ENCODE data around the gene MAP3K7. TPM values are rescaled to one million over a fixed set of nuclear protein-coding genes. Genes with fewer than 3 reads are reported as not detected.

The MAP3K7 gene
- total RNA-seq, 1 donor from 2014 or later: 20.7 TPM

DNA sequence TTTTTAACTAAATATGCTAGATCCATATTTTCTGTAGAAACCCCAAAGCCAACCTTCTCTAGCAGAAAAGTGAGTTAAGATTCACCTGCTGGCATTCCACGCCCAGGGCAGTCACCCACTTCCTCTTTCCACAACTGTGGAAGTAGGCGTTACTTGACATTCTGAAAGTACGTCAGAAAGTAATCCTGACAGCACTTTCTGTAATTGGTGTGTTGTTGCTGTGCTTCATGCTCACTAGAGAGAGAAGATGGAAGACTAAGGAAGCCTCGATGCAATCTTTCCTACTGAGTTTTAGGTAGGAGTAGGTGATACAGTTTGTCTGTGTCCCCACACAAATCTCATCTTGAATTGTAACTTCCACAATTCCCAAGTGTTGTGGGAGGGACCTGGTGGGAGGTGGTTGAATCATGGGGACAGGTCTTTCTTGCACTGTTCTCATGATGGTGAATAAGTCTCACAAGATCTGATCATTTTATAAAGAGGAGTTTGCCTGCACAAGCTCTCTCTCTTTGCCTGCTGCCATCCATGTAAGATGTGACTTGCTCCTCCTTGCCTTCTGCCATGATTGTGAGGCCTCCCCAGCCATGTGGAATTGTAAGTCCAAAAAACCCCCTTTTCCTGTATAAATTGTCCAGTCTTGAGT is 101.1 kb downstream of the MAP3K7 start:
- DNase-seq (ENCODE audit: low spot score): no peak

DNA sequence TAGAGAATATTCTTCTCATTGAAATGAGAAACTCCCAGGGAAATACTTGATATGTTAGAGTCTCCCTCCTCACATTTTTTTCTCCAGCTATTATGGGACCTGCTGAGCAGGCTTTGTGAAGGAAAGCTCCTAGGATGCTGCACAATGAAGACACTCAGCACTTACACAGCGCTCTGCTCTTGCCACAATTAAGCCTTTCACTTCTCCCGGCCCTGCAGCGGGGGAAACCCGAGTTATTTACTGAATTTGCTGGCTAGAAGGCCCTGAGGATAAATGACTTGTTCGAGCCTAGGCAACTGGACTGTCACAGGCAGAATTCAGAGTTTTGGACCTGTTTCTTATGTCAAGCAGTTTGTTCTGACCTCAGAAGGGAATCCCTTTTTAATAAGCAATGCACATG is 102.0 kb downstream of the MAP3K7 start:
- DNase-seq (ENCODE audit: low spot score): no peak

DNA sequence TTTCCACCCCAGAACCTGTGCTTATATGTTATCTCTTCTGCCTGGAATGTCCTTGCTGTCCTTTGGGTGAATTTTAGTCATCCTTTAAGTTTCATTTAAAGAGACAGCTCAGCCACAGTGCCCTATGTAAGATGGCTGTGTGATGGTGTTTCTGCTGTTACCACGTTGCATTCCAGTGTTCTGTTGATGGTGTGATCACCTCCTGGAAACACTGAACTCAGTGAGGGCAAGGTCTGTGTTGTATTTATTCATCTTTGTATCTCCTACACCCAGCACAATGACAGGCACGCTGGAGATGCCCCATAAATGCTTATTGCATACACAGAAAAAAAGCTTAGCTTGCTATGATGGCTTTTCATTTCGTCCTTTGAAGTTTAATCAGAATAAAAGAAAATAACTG is 102.5 kb downstream of the MAP3K7 start:
- DNase-seq (ENCODE audit: low spot score): no peak

DNA sequence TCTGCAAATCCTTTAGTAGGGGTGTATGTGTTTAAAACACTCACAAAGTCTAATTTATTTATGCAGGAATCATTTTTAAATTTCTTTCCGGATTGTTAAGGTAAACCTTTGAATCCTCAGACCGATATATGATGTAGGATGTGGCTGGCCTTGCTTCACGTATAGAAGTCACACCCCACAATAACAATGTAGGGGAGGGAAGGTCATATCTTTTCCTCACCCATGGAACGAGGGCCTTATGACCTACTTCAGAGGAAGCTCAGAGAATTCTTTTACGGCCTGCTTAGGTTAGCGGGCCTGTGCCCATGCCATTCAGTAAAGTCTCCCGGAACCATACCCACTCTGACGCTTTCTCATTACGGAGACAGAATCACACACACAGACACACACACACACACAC is 102.9 kb downstream of the MAP3K7 start:
- DNase-seq (ENCODE audit: low spot score): no peak

DNA sequence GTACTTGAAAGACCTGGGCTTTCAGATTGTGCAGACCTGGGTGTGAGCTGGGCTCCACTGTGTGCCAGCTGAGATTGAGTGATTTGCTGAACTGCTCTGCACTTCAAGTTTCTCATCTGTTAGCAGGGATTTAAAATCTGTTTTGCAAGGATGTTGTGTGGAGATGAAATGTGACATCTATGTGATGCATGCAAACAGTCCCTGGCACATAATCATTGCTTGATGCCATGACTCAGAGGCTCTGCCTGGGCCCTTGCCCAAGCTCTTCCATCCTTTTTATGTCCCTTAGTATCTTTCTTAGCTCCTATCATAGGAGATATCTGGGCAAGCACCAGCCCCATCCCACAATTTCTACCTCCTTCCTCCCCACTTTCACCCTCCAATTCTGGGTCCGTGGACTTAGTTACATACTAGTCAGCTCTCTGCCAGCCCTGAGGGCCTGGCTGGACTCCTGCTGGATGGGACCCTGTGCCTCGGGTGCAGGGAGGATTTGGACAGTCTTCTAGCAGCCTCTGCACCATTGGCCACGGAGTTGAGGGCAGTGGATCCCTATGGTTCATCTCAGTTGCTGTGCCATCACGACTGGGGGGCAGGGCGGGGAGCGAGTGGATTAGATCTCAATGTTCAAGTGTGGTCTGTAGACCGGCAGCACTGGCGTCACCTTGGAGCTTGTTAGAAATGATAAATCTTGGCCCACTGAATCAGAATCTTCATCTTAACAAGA is 103.6 kb downstream of the MAP3K7 start:
- DNase-seq (ENCODE audit: low spot score): no peak

DNA sequence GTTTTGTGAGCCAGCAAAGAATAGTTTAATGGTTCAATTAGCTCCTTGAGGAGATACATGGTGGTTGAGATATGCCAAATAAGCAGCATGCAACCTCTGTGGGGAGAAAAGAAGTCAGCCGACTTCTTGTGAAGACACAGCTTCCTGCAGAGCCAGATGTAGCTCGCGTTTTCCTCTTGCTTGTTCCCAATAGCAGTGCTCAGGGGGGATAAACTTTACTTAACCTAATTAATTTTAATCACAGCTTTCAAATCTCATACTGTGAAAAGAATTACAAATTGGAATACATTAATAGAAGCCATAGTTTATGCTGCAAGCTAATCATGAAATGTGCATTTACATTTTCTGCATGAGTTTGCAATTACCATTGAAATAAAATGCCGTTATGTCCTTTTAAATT is 106.2 kb downstream of the MAP3K7 start:
- DNase-seq (ENCODE audit: low spot score): no peak

DNA sequence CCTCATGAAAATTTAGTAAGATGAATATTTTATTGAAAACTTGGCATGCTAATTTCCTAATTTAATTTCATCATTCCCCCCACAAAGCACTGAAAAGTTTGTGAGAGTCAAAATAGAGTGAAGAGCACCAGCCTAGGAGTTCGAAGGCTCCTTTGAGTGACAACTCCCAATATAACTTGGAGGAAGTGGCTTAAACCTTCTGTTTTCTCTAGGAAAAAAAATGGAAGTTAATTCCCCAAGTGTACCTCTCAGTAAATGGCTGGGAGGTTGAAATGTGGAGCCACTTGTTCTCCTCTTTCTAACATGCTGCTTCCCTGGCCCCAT is 107.3 kb downstream of the MAP3K7 start:
- DNase-seq (ENCODE audit: low spot score): no peak

DNA sequence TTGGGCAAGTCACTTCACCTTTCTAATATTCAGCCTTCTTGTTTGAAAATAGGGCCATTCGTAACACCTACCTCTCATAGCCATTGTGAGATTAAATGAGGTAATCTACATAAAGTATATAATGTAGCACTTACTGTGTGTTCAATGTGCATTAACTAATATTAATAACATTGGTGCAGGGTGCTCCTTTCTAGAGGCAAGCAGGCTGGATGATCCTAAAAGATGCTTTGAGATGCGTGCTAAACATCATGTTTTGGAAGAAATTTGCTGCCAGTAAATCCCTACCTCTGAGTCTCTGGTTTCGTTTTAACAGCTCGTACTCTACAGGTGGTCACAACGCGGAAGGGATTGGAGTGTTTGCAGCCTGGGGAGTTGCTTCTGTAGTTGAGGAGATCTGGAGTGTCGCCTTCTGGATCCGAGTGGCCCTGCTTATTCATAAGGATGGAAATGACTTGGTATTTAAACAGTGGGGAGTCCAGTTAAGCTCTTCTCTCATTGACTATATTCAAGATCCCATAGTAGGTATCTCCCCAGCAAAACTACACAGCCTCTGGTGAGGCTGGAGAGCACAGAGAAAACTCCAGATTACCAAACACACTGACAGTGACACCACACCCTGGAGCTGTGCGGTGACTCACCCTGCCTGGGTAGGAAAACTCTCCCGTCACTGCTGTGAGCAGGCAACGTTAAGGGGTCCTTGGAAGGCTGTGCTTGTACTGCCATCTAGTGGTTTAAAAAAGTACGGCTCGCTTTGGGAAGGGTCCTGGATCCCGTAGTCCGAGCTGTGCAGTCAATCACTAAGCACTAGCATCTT is 107.9 kb downstream of the MAP3K7 start:
- DNase-seq (ENCODE audit: low spot score): no peak

DNA sequence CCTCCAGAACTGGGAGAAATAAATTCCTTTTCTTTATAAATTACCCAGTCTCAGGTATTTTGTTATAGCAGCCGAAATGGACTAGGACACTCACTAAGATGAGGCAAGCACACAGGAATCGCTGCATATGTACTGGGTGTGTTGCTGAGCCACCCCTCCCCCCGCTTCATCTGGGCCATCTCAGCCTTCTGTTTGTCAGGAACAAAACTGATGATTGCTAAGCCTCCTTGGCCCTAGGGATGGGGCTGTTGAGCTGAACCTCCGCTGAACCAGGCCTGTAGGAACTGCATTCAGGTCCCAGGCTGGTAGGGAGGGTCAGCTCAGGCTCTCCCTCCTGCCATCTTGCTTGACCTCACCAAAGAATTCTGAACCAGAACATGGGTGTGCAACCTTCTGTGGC is 108.6 kb downstream of the MAP3K7 start:
- DNase-seq (ENCODE audit: low spot score): no peak

DNA sequence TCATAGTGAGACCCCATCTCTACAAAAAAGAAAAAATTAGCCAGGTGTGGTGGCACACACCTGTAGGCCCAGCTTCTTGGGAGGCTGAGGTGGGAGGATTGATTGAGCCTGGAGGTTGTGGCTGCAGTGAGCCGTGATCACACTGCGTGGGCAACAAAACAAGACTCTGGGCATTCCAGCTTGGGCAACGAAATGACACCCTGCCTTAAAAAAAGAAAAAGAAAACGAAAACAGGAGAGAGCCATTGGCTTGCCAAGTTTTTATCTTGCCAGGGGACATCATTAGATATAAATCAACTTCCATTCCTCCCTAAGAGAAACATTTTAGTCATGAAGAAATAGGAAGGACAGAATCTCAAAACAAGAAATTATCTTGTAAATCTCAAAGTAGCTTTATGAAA is 109.5 kb downstream of the MAP3K7 start:
- no peak for DNase-seq (ENCODE audit: low spot score)

DNA sequence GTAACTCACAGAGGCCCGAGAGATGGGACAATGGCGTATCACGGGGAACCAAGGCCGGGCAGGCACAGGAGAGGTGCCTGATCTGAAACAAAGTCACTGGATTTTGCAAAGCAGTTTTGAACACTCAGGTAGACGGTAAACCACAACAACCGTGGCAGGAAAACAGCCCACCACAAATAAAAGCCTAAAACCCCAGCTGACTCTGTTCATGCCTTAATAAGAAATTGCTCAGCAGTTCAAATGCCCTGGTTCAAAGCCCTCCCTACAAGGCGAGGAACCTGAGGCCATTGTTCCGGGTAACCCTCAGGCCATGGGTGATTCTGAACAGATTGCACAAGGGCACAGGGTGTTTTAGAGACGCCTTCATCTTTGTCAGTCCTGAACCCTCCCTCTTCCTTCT is 114.2 kb downstream of the MAP3K7 start:
- no peak for DNase-seq (ENCODE audit: low spot score)

DNA sequence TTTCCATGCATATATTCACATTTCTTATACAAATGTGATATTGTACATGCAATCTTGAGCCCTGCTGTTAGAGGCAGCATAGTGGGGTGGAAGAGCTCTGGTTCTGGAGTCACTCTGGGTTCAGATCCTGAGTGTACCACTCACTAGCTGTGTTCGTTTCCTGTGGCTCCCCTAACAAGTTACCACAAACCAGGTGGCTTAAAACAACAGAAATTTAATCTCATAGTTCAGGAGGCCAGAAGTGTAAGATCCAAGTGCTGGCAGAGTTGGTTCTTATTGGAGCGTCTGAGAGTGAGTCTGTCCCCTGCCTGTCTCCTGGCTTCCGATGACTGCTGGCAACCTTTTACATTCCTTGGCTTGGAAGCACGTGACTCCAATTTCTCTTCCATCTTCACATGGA is 115.6 kb downstream of the MAP3K7 start:
- DNase-seq (ENCODE audit: low spot score): no peak

DNA sequence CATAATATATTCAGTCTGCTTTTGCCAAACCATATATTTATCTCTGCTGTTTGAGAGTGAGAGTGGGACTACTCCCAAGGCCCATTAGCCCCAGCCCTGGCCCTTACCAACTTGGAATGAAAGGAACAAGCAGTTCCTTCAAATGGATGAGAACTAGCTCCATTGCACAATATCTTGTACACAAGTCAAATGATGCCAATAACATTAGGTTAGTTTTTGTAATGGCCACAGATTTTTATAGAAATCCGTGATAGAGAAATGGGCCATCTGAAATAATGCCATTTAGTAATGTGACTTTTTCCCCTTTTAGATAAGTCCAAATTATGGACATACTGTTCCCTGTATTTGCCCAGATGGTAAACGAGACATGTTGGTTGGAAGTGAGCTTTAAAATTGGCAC is 117.0 kb downstream of the MAP3K7 start:
- no peak for DNase-seq (ENCODE audit: low spot score)

DNA sequence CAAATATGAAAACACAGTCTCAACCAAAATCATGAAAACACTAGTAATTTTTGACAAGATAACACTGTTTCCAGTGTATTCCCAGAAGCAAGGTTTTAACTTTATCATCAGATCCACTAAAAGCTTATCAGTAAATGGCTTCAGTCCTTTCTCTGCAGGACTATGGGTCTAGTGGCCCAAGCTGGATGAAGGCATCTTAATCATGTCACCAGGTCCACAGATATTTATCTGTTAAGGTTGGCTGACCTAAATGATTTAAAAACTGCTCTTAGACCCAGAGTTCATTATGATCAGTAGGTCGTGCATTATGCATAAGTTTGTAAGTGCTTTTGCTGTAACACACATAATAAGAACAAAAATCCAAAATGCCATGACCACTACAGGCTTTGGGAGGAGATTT is 118.0 kb downstream of the MAP3K7 start:
- no peak for DNase-seq (ENCODE audit: low spot score)

DNA sequence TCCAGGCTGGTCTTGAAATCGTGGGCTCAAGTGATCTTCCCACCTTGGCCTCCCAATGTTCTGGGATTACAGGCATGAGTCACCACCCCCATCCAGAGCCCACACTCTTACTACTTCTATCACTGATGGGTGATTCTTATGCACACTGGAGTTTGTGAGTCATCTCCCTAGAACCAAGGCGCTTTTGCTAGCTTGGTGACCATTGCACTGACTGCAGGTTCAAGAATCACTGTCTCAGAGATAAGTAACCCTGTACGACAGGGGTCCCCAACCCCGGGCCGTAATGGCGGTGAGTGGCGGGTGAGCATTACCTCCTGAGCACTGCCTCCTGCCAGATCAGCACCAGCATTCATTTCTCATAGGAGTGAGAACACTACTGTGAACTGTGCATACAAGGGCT is 118.8 kb downstream of the MAP3K7 start:
- DNase-seq (ENCODE audit: low spot score): no peak

DNA sequence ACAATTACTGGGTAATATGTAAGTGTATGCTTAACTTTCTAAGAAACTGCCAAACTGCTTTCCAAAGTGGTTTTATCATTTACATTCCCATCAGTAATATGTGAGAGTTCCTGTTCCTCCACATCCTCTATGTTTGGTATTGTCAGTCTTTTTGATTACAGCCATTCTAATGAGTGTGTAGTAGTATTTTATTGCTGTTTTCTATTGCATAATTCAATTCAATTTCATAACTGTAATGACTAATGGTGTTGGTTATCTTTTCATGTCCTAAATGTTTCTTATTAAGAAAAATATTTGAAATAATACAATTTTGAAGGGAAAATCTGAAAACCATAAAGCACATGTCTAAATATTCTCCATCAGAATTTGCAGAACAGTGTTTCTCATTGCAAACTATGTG is 119.3 kb downstream of the MAP3K7 start:
- no peak for DNase-seq (ENCODE audit: low spot score)

DNA sequence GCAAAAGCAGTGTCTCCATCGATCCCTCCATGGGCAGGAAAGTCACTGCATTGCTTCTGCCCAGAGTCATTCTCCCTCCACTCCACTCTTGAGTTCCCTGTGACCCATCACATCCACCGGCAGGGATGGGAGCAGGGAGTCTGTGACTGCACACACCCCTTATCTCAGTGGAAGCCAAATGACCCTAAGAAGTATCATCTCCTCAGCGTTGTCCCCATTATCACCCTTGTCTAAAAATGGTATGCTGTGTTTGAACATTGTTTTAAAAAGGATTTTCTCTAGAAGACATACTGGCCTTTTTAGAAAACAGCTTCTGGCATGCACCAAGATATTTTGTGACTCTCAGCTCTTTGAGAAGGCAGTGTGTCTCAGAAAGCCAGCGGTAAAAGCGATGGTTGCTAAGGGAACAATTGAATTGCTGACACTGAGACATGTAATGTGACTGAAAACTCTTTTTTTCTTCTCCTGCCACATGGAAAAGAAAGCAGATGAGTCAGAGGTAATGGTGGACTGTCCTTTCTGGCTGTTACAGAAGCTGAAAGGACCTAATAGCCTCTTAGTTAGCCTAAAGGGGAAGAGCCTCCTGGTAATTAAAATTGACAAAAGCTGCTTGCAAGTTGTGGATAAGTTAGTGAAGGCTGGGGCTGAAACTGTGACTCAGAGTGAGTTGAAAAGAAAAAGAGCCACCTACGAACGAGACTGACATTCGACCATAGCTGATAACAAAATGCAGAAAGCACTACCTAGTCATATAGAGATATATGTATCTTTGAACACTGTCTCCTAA is 120.5 kb downstream of the MAP3K7 start:
- no peak for DNase-seq (ENCODE audit: low spot score)

DNA sequence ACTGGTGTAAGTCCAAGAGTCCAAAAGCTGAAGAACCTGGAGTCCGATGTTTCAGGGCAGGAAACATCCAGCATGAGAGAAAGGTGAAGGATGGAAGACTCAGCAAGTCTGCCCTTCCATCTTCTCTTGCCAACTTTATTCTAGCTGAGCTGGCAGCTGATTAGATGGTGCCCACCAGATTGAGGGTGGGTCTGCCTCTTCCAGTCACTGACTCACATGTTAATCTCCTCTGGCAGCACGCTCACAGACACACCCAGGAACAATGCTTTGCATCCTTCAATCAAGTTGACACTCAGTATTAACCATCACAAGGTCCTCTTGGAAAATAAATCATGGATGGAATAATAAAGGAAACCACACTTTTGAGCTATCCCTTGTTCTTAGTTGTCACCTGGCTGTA is 121.2 kb downstream of the MAP3K7 start:
- no peak for DNase-seq (ENCODE audit: low spot score)

DNA sequence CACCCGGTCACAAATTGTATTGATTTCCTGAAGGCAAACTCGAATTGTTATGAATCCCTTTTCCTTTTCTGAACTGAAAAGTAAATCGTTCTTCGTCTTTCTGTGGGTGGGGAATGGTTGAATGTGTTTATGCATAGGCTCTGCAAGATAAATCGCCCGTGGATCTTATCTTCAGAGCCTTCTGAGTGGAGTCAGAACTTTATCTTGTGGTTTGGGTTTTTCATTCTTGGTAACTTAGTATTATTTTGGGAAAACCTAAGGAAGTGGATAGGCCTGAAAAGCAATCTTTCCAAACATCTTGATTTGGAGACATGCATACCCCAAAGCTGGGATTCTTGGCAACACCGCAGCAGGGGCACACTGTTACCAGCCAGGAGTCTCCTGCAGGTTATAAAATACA is 122.4 kb downstream of the MAP3K7 start:
- DNase-seq (ENCODE audit: low spot score): no peak

DNA sequence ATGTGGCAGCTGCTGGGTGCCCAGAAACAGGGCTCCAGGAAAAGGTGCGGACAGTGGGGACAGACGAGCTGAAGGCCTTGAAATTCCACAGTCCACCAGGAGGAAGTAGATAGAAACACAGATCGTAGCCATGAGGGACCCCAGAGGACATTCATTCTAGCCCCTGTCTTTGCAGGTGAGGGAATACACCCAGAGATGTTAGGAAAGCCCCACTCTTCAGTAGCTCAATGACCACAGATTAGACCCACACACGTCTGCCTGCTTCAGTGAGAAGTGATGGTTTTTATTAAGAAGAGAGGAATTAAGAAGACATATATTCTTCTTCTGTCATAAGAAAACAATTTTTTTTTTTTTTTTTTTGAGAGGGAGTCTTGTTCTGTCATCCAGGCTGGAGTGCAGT is 123.0 kb downstream of the MAP3K7 start:
- DNase-seq (ENCODE audit: low spot score): no peak
